T1000 (cell line): Measurements from ENCODE around the gene CUEDC1.
A peak's percentile ranks its signal among the peaks of the same experiment; 100 is the strongest.

Experiments used
- DNase-seq: peaks from one replicate; lab custom pipeline; 2025; ENCODE audit warnings: mixed read lengths; lab: John Stamatoyannopoulos, UW

CUEDC1 gene, protein sequence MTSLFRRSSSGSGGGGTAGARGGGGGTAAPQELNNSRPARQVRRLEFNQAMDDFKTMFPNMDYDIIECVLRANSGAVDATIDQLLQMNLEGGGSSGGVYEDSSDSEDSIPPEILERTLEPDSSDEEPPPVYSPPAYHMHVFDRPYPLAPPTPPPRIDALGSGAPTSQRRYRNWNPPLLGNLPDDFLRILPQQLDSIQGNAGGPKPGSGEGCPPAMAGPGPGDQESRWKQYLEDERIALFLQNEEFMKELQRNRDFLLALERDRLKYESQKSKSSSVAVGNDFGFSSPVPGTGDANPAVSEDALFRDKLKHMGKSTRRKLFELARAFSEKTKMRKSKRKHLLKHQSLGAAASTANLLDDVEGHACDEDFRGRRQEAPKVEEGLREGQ

DNA sequence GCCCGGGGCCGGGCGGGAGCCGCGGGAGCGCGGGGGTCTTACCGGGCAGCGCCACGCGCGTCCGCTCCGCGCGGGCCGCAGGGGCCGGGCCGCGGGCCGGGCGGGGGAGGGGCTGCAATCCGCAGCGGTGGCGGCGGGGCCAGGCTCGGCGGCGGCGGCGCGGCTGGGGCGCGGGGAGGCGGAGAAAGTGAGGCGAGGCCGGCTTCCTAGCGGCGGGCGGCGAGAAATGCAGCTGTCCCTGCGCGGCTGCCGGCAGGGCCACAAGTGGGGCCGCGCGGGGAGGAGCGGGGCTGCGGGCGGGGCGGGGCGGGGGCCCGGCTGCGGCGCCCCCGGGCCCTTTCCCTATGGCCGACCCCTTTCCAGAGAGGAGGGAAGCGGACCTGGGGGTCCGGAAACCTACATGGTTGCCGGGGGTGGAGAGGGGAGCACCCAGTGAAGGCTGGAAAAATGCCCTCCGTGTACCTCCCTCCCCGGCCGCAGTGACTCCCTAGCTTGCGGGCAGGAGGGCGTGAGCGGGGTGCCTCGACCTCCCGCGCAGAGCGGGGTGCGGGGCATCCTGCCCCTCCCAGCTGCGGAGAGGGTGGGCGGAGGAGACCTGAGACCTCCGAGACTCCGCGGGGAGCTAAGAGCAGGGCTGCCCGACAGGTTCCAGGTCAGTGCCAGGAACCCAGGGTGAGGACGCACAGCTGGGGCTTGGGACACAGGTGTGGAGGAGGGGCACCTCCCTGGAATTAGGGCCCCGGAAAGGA, at the start of gene CUEDC1:
Gene CUEDC1, minus strand, starts transcription at position 230 of the 749 bp plus-strand sequence. CDS start 69,848 bp downstream, outside the sequence.
- peak; percentile 54 for DNase-seq

DNA sequence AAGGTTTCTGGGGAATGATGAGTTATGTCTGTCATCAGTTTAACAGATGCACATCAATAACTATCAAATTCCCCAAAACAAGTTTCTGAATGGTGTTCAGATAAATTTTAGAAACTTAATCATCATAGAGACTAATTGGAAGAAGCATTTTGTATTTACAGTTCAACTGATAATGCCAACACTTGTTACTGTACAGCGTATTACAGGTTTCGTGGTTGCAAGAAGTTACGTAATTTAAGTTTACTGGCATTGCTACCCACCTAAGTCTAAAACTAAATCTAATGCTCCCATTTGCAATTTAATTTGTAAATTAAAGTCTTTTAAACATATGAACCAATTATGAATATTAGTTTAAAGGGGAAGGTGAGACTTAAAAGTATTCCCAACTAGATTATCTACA, 48.8 kb upstream of the CUEDC1 start:
- no peak for DNase-seq

GRCh38 chr17:58002973-58003372, 47.8 kb upstream of the CUEDC1 start:
- DNase-seq: no peak

GRCh38 chr17:58002154-58002948, 47.1 kb upstream of the CUEDC1 start:
- no peak for DNase-seq

GRCh38 chr17:58001461-58002124, 46.4 kb upstream of the CUEDC1 start:
- DNase-seq: no peak

DNA sequence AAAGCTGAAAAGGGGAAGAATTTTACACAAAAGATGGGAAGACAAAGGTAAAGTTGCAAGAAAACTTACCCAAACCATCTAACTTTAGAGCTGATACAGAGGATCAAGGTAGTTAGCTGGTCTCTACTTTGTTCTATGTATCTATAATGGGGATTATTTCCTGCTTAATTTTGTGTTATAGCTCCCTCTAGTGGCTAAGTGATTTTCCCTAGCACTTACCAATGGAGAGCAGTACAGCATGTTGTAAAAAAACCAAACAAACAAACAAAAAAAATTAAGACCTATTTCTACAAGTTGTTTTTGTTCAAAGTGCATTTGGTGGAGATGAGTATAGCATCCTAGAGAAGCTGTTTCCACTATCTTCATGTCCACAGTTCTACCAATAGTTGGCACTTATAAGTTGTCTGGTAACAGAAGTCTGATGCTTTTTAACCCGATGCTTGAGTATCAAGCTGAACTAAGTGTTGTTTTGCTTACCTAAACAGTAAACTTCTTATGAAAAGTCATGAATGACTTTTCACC, 44.3 kb upstream of the CUEDC1 start:
- no peak for DNase-seq

GRCh38 chr17:57999010-57999495, 43.8 kb upstream of the CUEDC1 start:
- DNase-seq: no peak

- DNase-seq: no peak
Measured at GRCh38 chr17:57997085-57997809, 42.0 kb upstream of the CUEDC1 start.

DNA sequence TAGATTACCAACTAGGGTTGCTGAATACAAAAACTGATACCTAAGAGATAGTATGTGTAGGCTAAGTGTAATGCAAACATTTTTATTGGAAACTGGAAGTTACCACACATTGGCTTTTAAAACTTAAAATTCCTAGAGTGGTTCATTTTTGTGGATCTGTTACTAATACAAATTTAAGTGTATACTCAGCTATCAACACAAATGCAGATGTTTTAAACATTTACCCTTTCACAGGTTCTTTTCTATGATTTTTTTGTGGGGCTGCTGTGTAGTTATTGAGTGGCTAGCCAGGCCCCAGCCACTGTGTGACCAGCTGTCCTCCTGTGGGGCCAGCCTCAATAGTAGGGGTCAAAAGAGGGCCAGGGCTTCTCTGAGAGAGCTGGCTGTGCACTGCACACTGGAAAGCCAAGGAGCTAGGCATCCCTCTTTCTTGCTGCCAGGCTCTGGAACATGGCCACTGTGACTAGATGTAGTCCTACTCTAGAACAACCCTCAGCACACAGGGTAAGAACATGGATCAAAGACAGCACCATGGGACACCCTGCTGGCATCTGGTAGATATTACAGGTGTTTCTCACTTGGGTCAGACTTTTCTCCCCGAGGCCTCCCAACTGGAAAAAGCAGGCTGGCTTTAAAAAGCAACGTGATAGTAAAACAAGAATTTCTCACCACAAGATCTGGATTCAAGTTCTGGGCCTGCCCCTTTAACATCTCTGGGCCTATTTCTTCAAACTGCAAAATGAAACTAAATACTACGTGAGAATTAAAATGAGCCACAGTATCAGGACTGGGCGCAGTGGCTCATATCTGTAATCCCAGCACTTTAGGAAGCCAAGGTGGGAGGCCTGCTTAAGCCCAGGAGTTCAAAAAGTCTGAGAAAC, 40.1 kb upstream of the CUEDC1 start:
- DNase-seq: peak; percentile 61

GRCh38 chr17:57994436-57994835, 39.2 kb upstream of the CUEDC1 start:
- no peak for DNase-seq

- no peak for DNase-seq
Measured at GRCh38 chr17:57993471-57994365, 38.5 kb upstream of the CUEDC1 start.

DNA sequence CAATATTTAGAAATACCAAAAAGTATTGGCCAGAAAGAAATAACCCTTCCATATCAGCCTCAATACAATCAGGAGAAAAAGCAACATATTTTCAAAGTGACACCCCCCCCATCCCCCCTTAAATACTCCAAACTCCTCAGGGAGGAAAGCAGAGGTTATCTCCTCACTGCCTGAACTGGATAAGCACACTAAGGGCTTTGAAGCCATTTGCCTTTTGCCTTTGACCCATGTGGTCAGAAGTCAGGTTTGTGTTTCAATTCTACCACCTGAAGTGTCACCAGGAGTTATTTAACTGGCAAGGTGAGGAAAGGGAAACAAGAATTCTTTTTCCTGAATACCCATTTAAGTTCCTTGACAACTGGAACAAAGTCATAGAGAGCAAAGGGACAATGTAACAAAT, 36.3 kb upstream of the CUEDC1 start:
- DNase-seq: no peak

DNA sequence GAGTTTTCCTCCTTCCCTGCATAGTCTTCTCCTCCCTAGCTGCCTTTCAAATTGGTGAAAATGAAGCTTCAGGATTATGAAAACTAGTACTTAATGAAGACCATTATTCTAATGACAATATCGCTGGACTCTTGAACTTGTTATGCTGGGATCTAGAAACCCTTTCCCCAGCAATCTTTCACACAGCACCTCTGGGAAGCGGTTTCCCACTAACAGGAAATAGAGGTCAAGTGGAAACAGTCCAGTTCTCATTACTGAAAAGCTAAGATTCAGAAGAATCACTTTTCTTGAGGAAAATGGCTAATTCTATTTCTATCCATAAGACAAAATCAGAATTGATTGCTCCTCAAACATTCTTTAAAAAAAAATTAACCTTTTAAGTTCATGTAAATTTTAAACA, 34.8 kb upstream of the CUEDC1 start:
- no peak for DNase-seq

GRCh38 chr17:57988301-57989250, 33.4 kb upstream of the CUEDC1 start:
- peak; percentile 76 for DNase-seq

- DNase-seq: peak; percentile 76
Measured at GRCh38 chr17:57987581-57988300, 32.5 kb upstream of the CUEDC1 start, which contains the start of gene VEZF1. Gene VEZF1, minus strand, starts transcription at chr17:57988254. Its CDS starts 143 bp downstream, at chr17:57988111.

- peak; percentile 39 for DNase-seq
Measured at GRCh38 chr17:57986841-57987580, 31.8 kb upstream of the CUEDC1 start.
